ENCODE results near the gene KCND2. TPM values are rescaled to one million over a fixed set of nuclear protein-coding genes. Genes with fewer than 3 reads are reported as not detected.

Gene KCND2
- total and polyA plus RNA-seq, 3 donors from 2014 or later: 3.8 to 6.1 (median 5.1) TPM

DNA sequence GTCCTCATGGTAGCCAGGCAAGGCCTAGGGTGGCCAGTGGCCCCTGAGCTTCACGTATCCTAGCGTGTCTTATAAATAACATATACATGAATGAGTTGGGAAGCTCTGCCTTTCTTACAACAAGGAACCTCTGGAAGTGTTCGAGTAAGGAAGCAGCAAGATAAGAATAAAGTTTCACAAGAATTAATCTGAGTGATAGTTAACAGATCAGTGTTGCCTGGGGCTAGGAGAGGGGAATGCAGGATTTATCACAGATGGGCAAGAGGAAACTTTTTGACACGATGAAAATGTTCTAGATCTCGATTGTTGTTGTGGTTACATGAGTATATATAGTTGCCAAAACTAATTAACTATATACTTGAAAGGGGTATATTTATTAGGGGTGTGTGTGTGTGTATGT, 510.7 kb downstream of the KCND2 start:
- no peak for DNase-seq
- TF ChIP-seq, protein P1, sequence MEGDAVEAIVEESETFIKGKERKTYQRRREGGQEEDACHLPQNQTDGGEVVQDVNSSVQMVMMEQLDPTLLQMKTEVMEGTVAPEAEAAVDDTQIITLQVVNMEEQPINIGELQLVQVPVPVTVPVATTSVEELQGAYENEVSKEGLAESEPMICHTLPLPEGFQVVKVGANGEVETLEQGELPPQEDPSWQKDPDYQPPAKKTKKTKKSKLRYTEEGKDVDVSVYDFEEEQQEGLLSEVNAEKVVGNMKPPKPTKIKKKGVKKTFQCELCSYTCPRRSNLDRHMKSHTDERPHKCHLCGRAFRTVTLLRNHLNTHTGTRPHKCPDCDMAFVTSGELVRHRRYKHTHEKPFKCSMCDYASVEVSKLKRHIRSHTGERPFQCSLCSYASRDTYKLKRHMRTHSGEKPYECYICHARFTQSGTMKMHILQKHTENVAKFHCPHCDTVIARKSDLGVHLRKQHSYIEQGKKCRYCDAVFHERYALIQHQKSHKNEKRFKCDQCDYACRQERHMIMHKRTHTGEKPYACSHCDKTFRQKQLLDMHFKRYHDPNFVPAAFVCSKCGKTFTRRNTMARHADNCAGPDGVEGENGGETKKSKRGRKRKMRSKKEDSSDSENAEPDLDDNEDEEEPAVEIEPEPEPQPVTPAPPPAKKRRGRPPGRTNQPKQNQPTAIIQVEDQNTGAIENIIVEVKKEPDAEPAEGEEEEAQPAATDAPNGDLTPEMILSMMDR (IDR thresholded peaks at IDR 0.05): no peak
- no peak for TF ChIP-seq POLR2A (IDR thresholded peaks at IDR 0.05)
- H3K27ac ChIP-seq: no peak overlapping the region
- no peak overlapping the region for H3K4me3 ChIP-seq
- 79 to 80% methylated on average over 5 of the region's 5 CpGs for WGBS, 2 donors
- no peaks in the 10 kb centered on the region for H3K36me3 ChIP-seq (ENCODE audit: low read depth, missing control alignments)
- intact Hi-C loops (cut with DNase I; ENCODE audit: low total_unique reads): no loop called here
- H3K9me3 ChIP-seq: no peaks in the 10 kb centered on the region
- no peaks in the 10 kb centered on the region for H3K4me1 ChIP-seq
- no peaks in the 10 kb centered on the region for H3K27me3 ChIP-seq

DNA sequence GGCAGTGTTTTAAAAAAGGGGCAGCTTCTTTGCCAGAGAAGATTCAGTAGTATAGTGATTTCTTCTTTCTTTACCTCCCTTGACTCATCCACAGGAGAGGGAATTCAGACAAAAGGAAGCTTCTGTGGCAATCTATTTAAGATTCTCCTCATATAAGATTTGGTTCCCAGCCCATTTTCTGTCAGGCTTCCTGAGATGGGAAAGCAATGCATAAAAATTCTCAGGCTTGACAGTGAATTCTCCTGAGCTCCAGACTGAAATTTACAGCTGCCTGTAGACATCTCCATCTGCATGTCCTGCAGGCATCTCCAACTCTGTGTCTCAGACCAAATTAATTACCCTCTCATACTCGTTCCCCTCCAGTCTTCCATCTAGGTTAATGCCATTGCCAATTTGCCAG, 512.1 kb downstream of the KCND2 start:
- Histone ChIP-seq H3K27me3 (no peaks in the 10 kb centered on the region), H3K4me3 (no peak overlapping the region), H3K9me3 (no peaks in the 10 kb centered on the region), H3K36me3 (ENCODE audit: low read depth, missing control alignments) (no peaks in the 10 kb centered on the region), H3K27ac (no peak overlapping the region), H3K4me1 (no peaks in the 10 kb centered on the region)
- no peak for DNase-seq
- 48 to 59% methylated on average over 1 of the region's 1 CpG for WGBS, 2 donors
- intact Hi-C loops (cut with DNase I; ENCODE audit: low total_unique reads): no loop called here
- TF ChIP-seq POLR2A (IDR thresholded peaks at IDR 0.05): no peak
- TF ChIP-seq, protein P1 (IDR thresholded peaks at IDR 0.05): no peak

DNA sequence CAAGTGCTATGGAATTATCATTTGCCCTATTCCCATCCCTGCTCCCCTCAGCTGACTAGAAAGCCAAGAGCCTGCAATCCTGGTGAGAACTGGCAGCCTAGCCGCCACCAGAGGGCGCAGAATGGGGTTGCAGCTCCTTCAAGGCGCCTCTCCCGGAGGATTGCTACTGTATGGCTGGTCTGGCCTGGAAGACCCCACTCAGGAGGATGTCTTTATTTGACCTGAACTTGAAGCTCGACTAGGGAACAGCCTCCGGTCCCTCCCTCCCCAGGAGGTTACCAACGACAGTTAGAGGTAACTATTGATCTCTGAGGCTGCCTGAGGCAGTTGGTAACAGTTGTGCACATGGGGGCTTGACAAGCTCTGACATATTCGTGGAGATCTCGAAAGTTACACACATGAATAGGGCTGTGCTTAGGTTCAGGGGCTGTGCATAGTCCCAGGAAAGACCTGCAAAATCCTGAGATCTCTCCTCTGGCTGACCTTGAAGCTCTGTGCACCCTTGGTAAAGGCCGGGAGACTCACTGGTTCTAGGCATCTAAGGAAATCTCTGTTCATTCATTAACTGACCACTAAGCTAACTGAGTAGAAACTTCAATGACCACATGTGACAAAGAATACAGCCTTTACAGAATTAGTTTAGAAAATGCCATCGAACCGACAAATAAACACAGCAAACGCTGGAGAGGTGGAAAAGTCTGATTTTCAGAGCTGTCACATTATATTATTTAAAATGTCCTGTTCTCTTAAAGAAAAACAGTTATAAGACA, 519.3 kb downstream of the KCND2 start:
- intact Hi-C loops (cut with DNase I; ENCODE audit: low total_unique reads): no loop called here
- no peak overlapping the region for H3K27ac ChIP-seq
- WGBS, 2 donors: 76 to 89% methylated on average over 7 to 13 of the region's 13 CpGs
- no peaks in the 10 kb centered on the region for H3K27me3 ChIP-seq
- peak; percentile 87 for DNase-seq
- no peak overlapping the region for H3K4me3 ChIP-seq
- TF ChIP-seq POLR2A (IDR thresholded peaks at IDR 0.05): no peak
- TF ChIP-seq, protein P1 (IDR thresholded peaks at IDR 0.05): peak; percentile 15 to 72 (median 38)
- no peaks in the 10 kb centered on the region for H3K36me3 ChIP-seq (ENCODE audit: low read depth, missing control alignments)
- H3K9me3 ChIP-seq: no peaks in the 10 kb centered on the region
- H3K4me1 ChIP-seq: no peaks in the 10 kb centered on the region

DNA sequence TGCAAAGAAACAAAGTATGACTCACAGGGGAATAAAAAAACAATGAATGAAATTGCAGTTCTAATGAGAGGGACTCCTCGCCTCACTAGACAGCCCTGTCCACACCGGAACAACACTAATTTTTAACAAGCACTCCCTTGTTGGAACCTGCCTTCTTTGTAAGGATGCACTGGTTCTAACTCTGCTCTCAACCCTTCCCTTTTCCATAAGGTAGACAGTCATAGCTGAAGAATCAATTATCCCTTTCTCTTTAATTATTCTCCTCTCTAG, 519.8 kb downstream of the KCND2 start:
- no peaks in the 10 kb centered on the region for H3K27me3 ChIP-seq
- no peaks in the 10 kb centered on the region for H3K4me1 ChIP-seq
- no peak overlapping the region for H3K27ac ChIP-seq
- DNase-seq: no peak
- no peak for TF ChIP-seq POLR2A (IDR thresholded peaks at IDR 0.05)
- TF ChIP-seq, protein P1 (IDR thresholded peaks at IDR 0.05): no peak
- no peaks in the 10 kb centered on the region for H3K9me3 ChIP-seq
- WGBS, 2 donors: 94 to 98% methylated on average over 2 of the region's 2 CpGs
- no peak overlapping the region for H3K4me3 ChIP-seq
- intact Hi-C loops (cut with DNase I; ENCODE audit: low total_unique reads): no loop called here
- H3K36me3 ChIP-seq (ENCODE audit: low read depth, missing control alignments): no peaks in the 10 kb centered on the region

Measured in testis (tissue), 3 donors.